ENCODE measurements around the gene ZNF587. TPM values are rescaled to one million over a fixed set of nuclear protein-coding genes. Genes with fewer than 3 reads are reported as not detected.

ZNF587 gene
- total and polyA plus RNA-seq, 2 of the 13 experiments (the other 11 are each of a cell fraction or from before 2014, with no cell fraction given): 8.7 to 17.5 TPM

GRCh38 chr19:57814505-57815246 lies 35.0 kb upstream of the ZNF587 start, which contains the start of gene ZNF552 (continued):
- TF ChIP-seq EP300 (IDR thresholded peaks at IDR 0.05; ENCODE audit: low read depth in 2 of 2, low read length in 2 of 2): peak in 1 of 2 experiments; percentile 16; a peak in 1 of 4 replicates
- no peak for TF ChIP-seq EP300 (CRISPR knock-in tag; IDR thresholded peaks at IDR 0.05; ENCODE audit: borderline replicate concordance)
- no peak for TF ChIP-seq TFDP1 (CRISPR knock-in tag; IDR thresholded peaks at IDR 0.05; ENCODE audit: borderline replicate concordance)
- 0 out of 2 replicates have a peak, but pooled peaks have one; percentile 43 for TF ChIP-seq HOXD1 (CRISPR knock-in tag; IDR thresholded peaks at IDR 0.05)
- TF ChIP-seq ZNF34 (CRISPR knock-in tag; IDR thresholded peaks at IDR 0.05; ENCODE audit: borderline replicate concordance): 0 out of 2 replicates have a peak, but pooled peaks have one; percentile 49
- TF ChIP-seq TEAD2 (CRISPR knock-in tag; IDR thresholded peaks at IDR 0.05): no peak
- TF ChIP-seq NFYB (CRISPR knock-in tag; IDR thresholded peaks at IDR 0.05): peak; percentile 93
- no peak for TF ChIP-seq ZNF746 (CRISPR knock-in tag; IDR thresholded peaks at IDR 0.05)
- 0 out of 2 replicates have a peak, but pooled peaks have one; percentile 11 for TF ChIP-seq ZNF101 (CRISPR knock-in tag; IDR thresholded peaks at IDR 0.05; ENCODE audit: borderline replicate concordance, low read depth)
- no peak; the same call in 1 of the 2 replicates for TF ChIP-seq ZNF124 (CRISPR knock-in tag; IDR thresholded peaks at IDR 0.05)
- TF ChIP-seq, protein P1, sequence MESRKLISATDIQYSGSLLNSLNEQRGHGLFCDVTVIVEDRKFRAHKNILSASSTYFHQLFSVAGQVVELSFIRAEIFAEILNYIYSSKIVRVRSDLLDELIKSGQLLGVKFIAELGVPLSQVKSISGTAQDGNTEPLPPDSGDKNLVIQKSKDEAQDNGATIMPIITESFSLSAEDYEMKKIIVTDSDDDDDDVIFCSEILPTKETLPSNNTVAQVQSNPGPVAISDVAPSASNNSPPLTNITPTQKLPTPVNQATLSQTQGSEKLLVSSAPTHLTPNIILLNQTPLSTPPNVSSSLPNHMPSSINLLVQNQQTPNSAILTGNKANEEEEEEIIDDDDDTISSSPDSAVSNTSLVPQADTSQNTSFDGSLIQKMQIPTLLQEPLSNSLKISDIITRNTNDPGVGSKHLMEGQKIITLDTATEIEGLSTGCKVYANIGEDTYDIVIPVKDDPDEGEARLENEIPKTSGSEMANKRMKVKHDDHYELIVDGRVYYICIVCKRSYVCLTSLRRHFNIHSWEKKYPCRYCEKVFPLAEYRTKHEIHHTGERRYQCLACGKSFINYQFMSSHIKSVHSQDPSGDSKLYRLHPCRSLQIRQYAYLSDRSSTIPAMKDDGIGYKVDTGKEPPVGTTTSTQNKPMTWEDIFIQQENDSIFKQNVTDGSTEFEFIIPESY (CRISPR knock-in tag; IDR thresholded peaks at IDR 0.05): no peak
- peak; percentile 21; the same call in 1 of the 2 replicates for TF ChIP-seq ZNF331 (CRISPR knock-in tag; IDR thresholded peaks at IDR 0.05)
- TF ChIP-seq JDP2 (CRISPR knock-in tag; IDR thresholded peaks at IDR 0.05; ENCODE audit: borderline replicate concordance): no peak
- TF ChIP-seq PCBP2 (optimal IDR thresholded peaks at IDR 0.05; ENCODE audit: low read depth, low read length, poor library complexity, severe bottlenecking): no peak
- TF ChIP-seq DR1 (CRISPR knock-in tag; IDR thresholded peaks at IDR 0.05): peak; percentile 87
- TF ChIP-seq ZNF777 (CRISPR knock-in tag; IDR thresholded peaks at IDR 0.05): peak; percentile 62
- no peak for TF ChIP-seq ZNF30 (CRISPR knock-in tag; IDR thresholded peaks at IDR 0.05)
- TF ChIP-seq NCOA5 (CRISPR knock-in tag; IDR thresholded peaks at IDR 0.05): no peak
- TF ChIP-seq, protein P2, sequence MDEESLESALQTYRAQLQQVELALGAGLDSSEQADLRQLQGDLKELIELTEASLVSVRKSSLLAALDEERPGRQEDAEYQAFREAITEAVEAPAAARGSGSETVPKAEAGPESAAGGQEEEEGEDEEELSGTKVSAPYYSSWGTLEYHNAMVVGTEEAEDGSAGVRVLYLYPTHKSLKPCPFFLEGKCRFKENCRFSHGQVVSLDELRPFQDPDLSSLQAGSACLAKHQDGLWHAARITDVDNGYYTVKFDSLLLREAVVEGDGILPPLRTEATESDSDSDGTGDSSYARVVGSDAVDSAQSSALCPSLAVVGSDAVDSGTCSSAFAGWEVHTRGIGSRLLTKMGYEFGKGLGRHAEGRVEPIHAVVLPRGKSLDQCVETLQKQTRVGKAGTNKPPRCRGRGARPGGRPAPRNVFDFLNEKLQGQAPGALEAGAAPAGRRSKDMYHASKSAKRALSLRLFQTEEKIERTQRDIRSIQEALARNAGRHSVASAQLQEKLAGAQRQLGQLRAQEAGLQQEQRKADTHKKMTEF (CRISPR knock-in tag; IDR thresholded peaks at IDR 0.05): peak; percentile 67; the same call in 1 of the 2 replicates
- TF ChIP-seq ZNF333 (CRISPR knock-in tag; IDR thresholded peaks at IDR 0.05; ENCODE audit: borderline replicate concordance): no peak
- TF ChIP-seq ZNF749 (CRISPR knock-in tag; IDR thresholded peaks at IDR 0.05; ENCODE audit: borderline replicate concordance): peak; percentile 31; the same call in 1 of the 2 replicates
- no peak for TF ChIP-seq ZNF572 (CRISPR knock-in tag; IDR thresholded peaks at IDR 0.05)
- TF ChIP-seq MEIS2 (CRISPR knock-in tag; IDR thresholded peaks at IDR 0.05): 0 out of 2 replicates have a peak, but pooled peaks have one; percentile 30
- TF ChIP-seq GPN1 (CRISPR knock-in tag; IDR thresholded peaks at IDR 0.05; ENCODE audit: borderline replicate concordance): no peak
- TF ChIP-seq TMF1 (CRISPR knock-in tag; IDR thresholded peaks at IDR 0.05; ENCODE audit: low read depth): no peak
- TF ChIP-seq KDM5A (IDR thresholded peaks at IDR 0.05; ENCODE audit: borderline replicate concordance, low read length): peak; percentile 65; the same call in 1 of the 2 replicates
- TF ChIP-seq FOXK2 (IDR thresholded peaks at IDR 0.05): 0 out of 2 replicates have a peak, but pooled peaks have one; percentile 16
- no peak for TF ChIP-seq RFXANK (CRISPR knock-in tag; IDR thresholded peaks at IDR 0.05)
